HG03457 (cell line): ENCODE data around the gene DSP.
A peak's percentile ranks its signal among the peaks of the same experiment; 100 is the strongest.

Experiments
- ATAC-seq: cut with Tn5 transposase; IDR thresholded peaks from one replicate; pipeline ENCODE4 v1.9.1; 2021; ENCODE audit warnings: moderate number of reproducible peaks; ENCODE audit not compliant: unreplicated experiment

Gene DSP

DNA sequence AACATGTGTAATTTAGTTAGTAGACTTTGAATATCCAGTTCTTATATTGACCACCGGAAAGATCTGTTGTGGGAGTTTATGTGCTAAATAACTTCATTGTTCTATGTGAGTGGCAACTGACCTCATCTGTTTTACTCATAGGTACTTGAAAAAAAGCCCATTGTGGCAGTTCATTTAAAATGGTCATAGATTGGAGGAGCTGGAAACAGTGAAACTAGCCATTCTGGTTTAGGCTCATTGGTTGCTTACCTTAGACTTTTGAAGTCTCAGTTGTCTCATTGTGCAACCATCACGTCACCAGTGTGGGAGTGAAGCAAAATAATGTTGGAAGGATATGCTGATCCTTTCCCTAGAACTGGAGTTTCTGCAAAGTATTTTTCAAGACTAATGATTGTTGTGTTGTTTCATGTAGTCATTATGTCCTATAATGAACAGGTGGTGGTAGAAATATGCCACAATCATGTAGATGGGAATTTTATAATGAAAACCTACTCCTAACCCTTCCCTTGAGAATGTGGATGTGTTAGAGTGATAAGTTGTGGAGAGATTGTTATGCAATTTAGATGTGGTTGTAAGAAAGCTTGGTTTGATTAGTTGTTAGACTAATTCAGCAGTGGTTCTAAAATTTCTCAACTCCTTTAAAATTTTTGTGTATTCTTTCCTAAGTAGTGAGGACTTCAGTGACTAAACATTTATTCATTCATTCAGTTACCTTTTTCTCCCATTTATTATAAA, 18.3 kb downstream of the DSP start:
- no peak for ATAC-seq

DNA sequence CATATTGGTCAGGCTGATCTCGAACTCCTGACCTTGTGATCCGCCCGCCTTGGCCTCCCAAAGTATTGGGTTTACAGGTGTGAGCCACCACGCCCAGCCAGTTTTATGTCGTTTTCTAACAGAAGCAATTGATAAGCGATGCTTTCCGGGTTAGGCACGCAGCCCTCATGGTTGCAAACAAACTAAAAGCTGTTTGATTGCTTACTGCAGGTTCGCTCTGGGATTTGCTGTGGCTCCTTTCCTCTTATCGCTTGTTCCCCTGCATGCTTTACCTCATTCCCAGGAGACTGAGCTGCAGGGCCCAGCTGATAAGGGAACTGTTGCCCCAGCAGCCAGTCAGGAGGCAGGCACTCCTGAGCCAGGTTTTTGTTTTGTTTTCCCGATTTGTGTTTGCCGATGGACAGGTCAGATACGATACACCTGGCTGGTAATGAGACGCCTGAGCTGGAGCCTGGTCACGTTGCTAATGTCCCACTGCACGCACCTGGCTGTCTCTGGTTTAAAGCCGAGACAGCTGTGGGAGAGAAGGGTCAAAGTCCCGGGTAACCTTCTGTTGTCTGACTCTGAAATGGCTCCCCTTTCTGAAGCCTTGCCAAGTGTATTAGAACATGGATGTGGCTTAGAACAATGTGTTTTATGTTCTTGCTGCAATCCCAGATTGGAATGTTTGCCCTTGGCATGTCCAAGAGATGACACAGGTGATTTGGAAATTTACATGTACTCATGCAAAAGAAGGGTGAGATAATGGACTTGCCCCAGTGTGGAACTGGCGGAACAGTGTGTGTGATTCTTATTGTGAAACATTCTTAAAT, 19.9 kb downstream of the DSP start:
- ATAC-seq: no peak

DNA sequence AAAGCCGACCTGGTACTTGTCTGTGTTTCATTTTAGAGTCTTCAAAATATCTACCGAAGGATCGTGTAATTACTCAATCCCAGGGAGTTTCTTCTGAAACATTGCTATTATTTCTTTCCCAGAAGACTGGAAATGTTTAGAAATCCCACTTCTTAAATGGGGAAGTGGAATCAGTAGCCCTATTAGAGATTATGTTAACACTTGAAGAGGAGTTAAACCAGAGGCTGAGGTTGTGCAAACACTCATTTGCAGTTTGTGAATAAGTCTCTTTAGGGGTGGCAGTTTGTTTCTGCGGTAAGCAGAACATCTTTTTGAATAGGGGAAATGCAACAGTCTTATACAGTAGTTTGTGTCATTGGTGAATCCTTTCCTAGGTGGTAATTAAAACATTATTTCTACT, 21.3 kb downstream of the DSP start:
- no peak for ATAC-seq

DNA sequence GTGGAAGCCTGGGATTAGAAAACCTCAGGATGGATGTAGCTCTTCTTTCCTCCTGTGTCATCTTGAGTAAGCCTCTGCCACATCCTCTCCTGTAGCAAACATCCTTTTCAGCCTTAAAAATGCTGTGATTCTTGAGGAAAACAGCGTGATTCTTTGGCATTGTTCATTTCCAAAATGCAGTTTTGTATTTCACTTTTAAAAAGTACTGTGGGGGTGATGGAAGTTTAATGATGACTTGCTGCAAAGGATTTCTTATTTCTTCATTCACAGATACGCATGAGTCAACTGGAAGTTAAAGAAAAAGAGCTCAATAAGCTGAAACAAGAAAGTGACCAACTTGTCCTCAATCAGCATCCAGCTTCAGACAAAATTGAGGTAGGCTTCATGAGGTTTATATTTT, 24.6 kb downstream of the DSP start:
- no peak for ATAC-seq

DNA sequence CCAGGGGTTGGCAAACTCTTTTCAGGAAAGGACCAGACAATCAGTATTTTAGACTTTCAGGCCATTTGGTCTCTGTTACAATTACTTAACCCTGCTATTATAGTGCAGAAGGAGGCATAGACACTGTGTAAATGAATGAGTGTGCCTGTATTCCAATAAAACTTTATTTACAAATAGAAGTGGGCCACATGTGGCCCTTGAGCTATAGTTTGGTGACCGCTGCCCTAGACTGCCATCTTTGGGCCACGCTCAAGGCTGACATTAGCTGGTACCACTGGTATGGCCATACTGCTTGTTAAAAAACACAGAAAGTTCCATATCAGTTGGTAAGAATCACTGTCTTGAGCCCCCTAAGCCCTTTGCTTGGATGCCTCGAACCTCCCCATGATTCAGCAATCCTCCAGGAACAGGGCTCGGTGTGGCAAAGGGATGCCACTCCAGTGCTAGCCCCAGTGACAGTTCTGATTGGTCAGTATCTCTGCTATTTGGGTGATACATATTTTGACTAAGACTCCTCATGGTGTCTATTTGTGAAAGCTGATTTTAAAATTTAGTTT, 25.2 kb downstream of the DSP start:
- no peak for ATAC-seq

DNA sequence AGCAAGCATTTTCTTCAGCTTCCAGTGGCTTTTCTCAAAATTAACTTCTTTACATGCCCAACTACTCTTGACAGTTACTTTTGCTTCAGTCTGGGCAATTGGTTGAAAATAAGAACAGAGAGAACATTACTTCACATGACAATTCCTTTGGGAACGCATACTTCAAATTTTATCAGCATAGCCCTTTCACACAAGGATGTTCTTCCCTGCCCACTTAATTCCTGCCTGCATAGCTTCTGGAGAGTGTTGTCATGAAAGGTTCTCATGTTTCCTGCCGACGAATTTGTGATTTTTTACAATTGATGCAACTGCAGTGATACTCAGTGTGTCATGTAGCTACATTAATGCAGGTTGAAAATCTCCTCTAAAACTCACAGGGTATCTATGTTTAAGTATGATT, 26.6 kb downstream of the DSP start:
- ATAC-seq: no peak

DNA sequence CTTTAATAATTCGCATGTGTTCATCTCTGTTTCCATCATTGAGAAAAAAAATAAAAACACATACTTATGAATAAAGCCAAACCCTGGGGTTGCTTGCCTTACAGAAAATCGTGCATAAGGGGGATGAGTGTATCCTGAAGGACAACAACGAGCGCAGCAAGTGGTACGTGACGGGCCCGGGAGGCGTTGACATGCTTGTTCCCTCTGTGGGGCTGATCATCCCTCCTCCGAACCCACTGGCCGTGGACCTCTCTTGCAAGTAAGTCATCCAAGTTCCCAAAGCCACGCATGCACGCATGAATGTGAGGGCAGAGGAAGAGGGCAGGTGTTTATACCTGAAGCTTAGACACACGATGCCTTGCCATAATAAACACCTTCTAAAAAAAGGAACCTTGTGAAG, 27.6 kb downstream of the DSP start:
- ATAC-seq: no peak

DNA sequence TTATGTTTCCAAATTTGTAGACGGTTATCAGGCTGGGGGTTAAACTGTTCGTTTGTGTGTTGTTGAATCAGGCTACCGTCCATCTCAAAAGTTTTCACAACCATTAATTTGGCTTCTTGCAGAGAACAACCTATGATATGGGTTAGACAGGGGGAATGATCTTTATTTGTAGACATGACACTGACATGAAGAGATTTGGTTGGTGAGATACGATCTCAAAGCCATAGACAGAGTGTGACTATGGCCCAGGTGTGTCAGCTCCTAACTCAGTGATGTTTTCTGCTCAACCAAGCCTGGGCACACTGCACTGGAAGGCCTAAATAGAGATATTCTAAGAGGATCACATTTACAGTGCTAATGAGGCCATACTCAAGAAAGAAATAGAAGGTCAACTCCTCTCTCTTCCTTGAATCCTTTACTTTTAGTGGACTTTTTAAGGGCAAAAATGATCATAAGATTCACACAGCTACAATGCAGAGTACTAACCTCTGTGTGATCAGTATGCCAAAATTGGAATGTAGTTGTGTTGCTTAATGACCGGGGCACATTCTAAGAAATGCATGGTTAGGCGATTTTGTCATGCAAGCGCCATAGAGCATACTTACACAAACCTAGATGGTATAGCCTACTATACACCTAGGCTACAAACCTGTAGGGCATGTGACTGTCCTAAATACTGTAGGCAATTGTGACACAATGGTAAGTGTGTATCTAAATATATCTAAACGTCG, 30.9 kb downstream of the DSP start:
- no peak for ATAC-seq

DNA sequence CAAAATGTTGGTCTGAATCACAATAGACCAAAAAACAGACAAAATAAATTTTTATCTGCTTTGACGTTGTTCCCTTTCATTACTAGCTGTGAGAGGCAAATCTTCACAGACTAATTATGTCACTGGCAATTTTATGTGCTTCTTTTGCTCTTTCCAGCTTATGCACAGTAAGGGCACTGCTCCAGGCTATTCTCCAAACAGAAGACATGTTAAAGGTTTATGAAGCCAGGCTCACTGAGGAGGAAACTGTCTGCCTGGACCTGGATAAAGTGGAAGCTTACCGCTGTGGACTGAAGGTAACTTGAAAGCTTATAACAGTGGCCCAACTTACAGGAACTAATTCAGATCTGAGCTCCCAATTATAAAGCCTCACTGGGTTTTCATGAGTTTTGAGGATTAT, 33.0 kb downstream of the DSP start:
- no peak for ATAC-seq

DNA sequence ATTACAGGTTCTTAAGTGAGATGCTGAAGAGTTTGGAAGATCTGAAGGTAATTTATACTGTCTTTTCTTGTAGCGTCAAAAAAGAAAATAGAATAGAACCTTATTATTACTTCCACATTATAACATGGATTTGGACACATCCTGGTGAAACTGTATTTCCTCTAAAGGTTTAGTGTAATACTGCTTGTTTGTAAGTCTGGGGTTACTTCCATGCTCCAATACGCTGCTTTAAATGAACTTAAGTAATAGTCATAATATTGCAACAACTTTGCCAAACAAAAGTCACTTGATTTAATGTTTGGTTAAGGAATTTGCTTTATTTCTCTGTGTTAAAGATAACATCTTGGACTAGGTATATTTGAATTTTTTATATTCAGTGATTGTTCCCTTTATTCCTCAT, 37.0 kb downstream of the DSP start:
- no peak for ATAC-seq

DNA sequence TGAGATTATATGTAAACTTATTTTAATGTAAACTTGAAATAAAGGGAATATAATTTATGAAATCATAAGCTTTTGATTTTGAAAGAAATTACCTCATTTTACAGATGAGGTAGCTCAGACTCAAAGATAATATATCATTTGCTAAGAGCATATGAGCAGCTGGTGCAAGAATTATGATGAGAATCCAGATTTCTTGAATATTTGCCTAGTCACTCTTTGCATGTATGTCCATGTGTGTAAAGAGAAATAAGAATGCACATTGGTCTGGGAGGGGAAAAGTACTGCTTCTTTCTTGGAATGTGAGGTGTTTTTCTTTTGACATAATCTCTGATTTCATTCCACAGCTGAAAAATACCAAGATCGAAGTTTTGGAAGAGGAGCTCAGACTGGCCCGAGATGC, 37.5 kb downstream of the DSP start:
- no peak for ATAC-seq

DNA sequence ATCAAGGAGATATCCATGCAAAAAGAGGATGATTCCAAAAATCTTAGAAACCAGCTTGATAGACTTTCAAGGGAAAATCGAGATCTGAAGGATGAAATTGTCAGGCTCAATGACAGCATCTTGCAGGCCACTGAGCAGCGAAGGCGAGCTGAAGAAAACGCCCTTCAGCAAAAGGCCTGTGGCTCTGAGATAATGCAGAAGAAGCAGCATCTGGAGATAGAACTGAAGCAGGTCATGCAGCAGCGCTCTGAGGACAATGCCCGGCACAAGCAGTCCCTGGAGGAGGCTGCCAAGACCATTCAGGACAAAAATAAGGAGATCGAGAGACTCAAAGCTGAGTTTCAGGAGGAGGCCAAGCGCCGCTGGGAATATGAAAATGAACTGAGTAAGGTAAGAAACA, 38.4 kb downstream of the DSP start:
- no peak for ATAC-seq

DNA sequence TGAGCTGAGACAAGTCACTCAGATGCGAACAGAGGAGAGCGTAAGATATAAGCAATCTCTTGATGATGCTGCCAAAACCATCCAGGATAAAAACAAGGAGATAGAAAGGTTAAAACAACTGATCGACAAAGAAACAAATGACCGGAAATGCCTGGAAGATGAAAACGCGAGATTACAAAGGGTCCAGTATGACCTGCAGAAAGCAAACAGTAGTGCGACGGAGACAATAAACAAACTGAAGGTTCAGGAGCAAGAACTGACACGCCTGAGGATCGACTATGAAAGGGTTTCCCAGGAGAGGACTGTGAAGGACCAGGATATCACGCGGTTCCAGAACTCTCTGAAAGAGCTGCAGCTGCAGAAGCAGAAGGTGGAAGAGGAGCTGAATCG, 39.1 kb downstream of the DSP start:
- no peak for ATAC-seq

DNA sequence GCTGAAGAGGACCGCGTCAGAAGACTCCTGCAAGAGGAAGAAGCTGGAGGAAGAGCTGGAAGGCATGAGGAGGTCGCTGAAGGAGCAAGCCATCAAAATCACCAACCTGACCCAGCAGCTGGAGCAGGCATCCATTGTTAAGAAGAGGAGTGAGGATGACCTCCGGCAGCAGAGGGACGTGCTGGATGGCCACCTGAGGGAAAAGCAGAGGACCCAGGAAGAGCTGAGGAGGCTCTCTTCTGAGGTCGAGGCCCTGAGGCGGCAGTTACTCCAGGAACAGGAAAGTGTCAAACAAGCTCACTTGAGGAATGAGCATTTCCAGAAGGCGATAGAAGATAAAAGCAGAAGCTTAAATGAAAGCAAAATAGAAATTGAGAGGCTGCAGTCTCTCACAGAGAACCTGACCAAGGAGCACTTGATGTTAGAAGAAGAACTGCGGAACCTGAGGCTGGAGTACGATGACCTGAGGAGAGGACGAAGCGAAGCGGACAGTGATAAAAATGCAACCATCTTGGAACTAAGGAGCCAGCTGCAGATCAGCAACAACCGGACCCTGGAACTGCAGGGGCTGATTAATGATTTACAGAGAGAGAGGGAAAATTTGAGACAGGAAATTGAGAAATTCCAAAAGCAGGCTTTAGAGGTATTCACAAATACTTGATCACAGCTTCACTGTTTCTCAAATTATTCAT, 39.6 kb downstream of the DSP start:
- ATAC-seq: no peak

DNA sequence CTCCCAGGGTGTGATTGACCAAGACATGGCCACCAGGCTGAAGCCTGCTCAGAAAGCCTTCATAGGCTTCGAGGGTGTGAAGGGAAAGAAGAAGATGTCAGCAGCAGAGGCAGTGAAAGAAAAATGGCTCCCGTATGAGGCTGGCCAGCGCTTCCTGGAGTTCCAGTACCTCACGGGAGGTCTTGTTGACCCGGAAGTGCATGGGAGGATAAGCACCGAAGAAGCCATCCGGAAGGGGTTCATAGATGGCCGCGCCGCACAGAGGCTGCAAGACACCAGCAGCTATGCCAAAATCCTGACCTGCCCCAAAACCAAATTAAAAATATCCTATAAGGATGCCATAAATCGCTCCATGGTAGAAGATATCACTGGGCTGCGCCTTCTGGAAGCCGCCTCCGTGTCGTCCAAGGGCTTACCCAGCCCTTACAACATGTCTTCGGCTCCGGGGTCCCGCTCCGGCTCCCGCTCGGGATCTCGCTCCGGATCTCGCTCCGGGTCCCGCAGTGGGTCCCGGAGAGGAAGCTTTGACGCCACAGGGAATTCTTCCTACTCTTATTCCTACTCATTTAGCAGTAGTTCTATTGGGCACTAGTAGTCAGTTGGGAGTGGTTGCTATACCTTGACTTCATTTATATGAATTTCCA, 43.9 kb downstream of the DSP start:
- no peak for ATAC-seq

DNA sequence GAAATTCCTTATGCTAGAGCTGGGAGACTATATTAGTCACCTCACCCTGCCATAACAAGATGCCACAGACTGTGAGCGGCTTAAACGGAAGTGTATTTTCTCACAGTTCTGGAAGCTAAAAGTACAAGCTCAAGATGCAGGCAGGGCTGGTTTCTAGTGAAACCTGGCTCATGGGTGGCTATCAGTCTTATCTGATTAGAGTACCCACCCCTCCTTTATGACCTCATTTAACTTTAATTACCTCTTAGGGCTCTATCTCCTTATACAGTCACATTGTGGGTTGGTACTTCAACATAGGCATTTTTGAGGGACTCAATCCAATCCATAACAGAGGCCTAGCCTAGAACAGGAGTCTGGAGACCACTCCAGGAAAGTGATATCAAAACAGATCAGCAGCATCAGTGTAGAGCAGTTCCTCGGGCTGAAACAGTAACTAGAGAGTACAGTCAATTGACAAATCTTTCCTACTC, 46.2 kb downstream of the DSP start:
- ATAC-seq: no peak

DNA sequence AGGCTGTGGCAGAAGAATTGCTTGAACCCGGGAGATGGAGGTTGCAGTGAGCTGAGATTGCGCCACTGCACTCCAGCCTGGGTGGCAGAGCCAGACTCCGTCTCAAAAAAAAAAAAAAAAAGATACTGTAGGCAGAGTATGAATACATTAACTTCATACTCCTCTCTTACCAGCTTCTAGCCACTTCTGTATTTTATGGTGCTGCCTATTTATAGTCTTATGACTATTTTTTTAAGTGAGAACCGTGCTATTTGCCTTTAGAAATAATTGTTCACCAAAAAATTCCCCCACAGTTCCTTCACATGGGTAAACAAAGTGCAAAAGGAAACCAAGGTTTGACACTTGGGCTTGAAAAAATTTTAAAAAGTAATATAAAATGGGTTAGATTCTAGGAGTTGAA, 47.0 kb downstream of the DSP start:
- ATAC-seq: no peak

DNA sequence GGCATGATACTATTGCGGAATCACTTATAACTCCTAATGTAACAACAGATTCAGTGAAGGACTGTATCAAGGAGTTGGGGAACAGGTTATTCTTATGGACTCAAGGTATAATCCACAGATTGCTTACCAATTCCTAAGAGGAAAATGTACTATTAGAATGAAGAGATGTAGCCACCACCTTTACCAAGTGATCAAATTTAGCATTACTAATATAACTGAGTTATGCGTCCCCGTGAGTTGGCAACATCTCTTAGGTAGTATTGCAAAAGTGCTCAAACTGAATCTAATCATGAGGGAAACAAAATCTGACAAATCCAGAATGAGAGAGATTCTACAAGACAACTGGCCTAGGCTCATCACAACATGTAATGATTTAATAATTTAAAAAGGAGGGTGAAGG, 47.8 kb downstream of the DSP start:
- no peak for ATAC-seq

DNA sequence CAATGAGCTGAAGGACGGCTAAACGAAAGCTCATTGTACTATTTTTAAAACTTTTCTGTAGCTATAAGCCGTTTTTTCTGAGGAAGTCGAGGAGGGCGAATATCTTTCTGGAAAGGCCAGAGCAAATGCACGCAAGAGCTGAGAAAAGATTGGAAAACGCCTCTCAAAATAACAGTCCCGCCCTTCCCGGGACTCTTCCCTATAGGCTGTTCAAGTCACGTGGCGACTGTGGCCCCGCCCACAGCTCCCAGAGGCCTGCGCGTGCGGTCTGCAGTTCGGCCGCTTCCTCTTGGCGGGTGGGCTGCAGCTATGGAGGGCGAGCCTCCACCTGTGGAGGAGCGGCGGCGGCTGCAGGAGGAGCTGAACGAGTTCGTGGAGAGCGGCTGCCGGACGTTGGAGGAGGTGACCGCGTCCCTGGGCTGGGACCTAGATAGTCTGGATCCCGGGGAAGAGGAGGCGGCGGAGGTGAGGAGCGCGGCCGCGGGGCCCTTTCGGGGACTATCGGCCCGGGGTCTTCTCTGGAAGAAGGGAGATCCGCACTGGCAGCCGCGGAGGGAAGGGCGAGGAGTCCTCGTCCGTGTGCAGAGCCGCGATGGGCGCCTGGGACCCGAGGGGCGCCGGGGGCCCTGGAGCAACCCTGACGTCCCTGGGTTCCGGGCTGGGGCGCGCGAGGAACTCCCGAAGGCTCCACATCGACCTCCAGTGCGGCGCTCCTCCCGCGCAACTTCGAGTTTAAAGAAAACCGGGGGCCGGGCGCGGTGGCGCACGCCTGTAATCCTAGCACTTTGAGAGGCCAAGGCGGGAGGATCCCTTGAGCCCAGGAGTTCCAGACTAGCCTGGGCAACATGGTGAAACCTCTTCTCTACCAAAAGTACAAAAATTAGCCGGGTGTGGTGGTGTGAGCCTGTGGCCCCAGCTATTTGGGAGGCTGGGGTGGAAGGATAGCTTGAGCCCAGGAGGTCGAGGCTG, 48.8 kb downstream of the DSP start, which contains the start of gene SNRNP48:
Gene SNRNP48 (plus strand): TSS at position 250 of the 969 bp plus-strand sequence. CDS start 60 bp downstream, at position 310.
- ATAC-seq: peak; percentile 100
